WTC11 (cell line): Measurements from ENCODE around the gene SRD5A2.

Experiments used
- GTF2I ChIP-seq: fragments of 250-450 bp; sonication (Bioruptor Pico); conservative IDR thresholded peaks from 2 replicates; pipeline ENCODE4 v1.4.0; 2021; ENCODE audit warnings: mild to moderate bottlenecking
- JUN ChIP-seq: sonication (generic); formaldehyde crosslinking; IDR thresholded peaks from 2 replicates; pipeline ENCODE4 v1.8.0; 2023; ENCODE audit warnings: mild to moderate bottlenecking, missing genetic modification reagents
- NR2C2 ChIP-seq: sonication (generic); formaldehyde crosslinking; IDR thresholded peaks from 2 replicates; pipeline ENCODE4 v1.8.0; 2022; ENCODE audit warnings: mild to moderate bottlenecking, missing genetic modification reagents
- ZNF219 ChIP-seq: sonication (generic); formaldehyde crosslinking; IDR thresholded peaks from 2 replicates; pipeline ENCODE4 v1.8.0; 2023; ENCODE audit warnings: missing genetic modification reagents, mild to moderate bottlenecking, borderline replicate concordance
- TF ChIP-seq, protein P1 (sequence below): fragments of 200-600 bp; IDR thresholded peaks from 2 replicates; pipeline ENCODE4 v1.8.0; 2022; ENCODE audit warnings: antibody characterized with exemption
- TF ChIP-seq, protein P2 (sequence below): sonication (generic); formaldehyde crosslinking; IDR thresholded peaks from 2 replicates; pipeline ENCODE4 v1.8.0; 2022; ENCODE audit warnings: mild to moderate bottlenecking, missing genetic modification reagents
- TF ChIP-seq, protein P3 (sequence below): sonication (generic); formaldehyde crosslinking; IDR thresholded peaks from 2 replicates; pipeline ENCODE4 v1.8.1; 2022; ENCODE audit warnings: mild to moderate bottlenecking, moderate library complexity, missing genetic modification reagents
- TF ChIP-seq, protein P4 (sequence below): sonication (generic); formaldehyde crosslinking; IDR thresholded peaks from 2 replicates; pipeline ENCODE4 v1.8.0; 2022; ENCODE audit warnings: mild to moderate bottlenecking, missing genetic modification reagents
- TF ChIP-seq, protein P5 (sequence below): sonication (generic); formaldehyde crosslinking; conservative IDR thresholded peaks from 2 replicates; pipeline ENCODE4 v1.8.1; 2022; ENCODE audit warnings: mild to moderate bottlenecking, missing genetic modification reagents
- TF ChIP-seq, protein P6 (sequence below): sonication (generic); formaldehyde crosslinking; IDR thresholded peaks from 2 replicates; pipeline ENCODE4 v1.8.0; 2023; ENCODE audit warnings: mild to moderate bottlenecking, missing genetic modification reagents

DNA sequence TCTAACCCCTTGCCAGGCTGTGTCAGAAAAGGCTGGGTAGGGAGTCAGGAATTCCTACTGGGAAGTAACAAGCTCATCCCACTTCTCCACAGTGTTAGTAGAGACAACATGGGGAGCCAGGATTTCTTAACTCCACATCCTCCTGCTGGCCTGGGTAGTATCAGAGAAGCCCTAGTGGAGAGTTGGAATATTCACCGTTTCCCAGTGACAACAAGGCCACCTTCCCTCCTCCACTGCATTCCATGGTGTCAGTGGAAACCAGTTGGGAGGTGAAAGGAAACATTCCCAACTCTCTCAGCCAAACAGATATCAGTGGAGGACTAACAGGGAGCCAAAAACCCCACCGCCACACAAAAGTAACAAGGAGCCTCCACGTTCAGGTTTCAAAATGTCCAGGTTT lies 41.2 kb downstream of the SRD5A2 start:
- TF ChIP-seq, protein P1, sequence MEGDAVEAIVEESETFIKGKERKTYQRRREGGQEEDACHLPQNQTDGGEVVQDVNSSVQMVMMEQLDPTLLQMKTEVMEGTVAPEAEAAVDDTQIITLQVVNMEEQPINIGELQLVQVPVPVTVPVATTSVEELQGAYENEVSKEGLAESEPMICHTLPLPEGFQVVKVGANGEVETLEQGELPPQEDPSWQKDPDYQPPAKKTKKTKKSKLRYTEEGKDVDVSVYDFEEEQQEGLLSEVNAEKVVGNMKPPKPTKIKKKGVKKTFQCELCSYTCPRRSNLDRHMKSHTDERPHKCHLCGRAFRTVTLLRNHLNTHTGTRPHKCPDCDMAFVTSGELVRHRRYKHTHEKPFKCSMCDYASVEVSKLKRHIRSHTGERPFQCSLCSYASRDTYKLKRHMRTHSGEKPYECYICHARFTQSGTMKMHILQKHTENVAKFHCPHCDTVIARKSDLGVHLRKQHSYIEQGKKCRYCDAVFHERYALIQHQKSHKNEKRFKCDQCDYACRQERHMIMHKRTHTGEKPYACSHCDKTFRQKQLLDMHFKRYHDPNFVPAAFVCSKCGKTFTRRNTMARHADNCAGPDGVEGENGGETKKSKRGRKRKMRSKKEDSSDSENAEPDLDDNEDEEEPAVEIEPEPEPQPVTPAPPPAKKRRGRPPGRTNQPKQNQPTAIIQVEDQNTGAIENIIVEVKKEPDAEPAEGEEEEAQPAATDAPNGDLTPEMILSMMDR, result no peak
- no peak for TF ChIP-seq GTF2I (CRISPR knock-in tag)
- TF ChIP-seq ZNF219, result no peak
- TF ChIP-seq, protein P2, sequence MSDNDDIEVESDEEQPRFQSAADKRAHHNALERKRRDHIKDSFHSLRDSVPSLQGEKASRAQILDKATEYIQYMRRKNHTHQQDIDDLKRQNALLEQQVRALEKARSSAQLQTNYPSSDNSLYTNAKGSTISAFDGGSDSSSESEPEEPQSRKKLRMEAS (CRISPR knock-in tag), result no peak
- TF ChIP-seq, protein P3, sequence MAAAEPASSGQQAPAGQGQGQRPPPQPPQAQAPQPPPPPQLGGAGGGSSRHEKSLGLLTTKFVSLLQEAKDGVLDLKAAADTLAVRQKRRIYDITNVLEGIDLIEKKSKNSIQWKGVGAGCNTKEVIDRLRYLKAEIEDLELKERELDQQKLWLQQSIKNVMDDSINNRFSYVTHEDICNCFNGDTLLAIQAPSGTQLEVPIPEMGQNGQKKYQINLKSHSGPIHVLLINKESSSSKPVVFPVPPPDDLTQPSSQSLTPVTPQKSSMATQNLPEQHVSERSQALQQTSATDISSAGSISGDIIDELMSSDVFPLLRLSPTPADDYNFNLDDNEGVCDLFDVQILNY (CRISPR knock-in tag), result no peak
- TF ChIP-seq, protein P4, sequence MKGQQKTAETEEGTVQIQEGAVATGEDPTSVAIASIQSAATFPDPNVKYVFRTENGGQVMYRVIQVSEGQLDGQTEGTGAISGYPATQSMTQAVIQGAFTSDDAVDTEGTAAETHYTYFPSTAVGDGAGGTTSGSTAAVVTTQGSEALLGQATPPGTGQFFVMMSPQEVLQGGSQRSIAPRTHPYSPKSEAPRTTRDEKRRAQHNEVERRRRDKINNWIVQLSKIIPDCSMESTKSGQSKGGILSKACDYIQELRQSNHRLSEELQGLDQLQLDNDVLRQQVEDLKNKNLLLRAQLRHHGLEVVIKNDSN (CRISPR knock-in tag), result no peak
- TF ChIP-seq, protein P5, sequence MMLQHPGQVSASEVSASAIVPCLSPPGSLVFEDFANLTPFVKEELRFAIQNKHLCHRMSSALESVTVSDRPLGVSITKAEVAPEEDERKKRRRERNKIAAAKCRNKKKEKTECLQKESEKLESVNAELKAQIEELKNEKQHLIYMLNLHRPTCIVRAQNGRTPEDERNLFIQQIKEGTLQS, result no peak
- TF ChIP-seq NR2C2 (CRISPR knock-in tag), result no peak
- TF ChIP-seq JUN, result no peak
- TF ChIP-seq, protein P6, sequence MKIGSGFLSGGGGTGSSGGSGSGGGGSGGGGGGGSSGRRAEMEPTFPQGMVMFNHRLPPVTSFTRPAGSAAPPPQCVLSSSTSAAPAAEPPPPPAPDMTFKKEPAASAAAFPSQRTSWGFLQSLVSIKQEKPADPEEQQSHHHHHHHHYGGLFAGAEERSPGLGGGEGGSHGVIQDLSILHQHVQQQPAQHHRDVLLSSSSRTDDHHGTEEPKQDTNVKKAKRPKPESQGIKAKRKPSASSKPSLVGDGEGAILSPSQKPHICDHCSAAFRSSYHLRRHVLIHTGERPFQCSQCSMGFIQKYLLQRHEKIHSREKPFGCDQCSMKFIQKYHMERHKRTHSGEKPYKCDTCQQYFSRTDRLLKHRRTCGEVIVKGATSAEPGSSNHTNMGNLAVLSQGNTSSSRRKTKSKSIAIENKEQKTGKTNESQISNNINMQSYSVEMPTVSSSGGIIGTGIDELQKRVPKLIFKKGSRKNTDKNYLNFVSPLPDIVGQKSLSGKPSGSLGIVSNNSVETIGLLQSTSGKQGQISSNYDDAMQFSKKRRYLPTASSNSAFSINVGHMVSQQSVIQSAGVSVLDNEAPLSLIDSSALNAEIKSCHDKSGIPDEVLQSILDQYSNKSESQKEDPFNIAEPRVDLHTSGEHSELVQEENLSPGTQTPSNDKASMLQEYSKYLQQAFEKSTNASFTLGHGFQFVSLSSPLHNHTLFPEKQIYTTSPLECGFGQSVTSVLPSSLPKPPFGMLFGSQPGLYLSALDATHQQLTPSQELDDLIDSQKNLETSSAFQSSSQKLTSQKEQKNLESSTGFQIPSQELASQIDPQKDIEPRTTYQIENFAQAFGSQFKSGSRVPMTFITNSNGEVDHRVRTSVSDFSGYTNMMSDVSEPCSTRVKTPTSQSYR, result no peak
